GM12878 (cell line): ENCODE data around the gene NHS. TPM values are rescaled to one million over a fixed set of nuclear protein-coding genes. Genes with fewer than 3 reads are reported as not detected.

ENCODE experiments used
- ATAC-seq: fragments of 200-7000 bp; cut with Tn5 transposase; 3 replicates; pipeline ENCODE4 v1.9.1; 2020; ENCODE audit warnings: mild to moderate bottlenecking, moderate library complexity
- BruUV-seq: library from RNA; stranded (reverse); fragments of 400-500 nt; replicated peaks from 2 replicates; lab custom pipeline; 2021; lab: Mats Ljungman, UMichigan
- CTCF ChIA-PET: fragments of 300-600 bp; sonication (Branson Sonifier 250); formaldehyde crosslinking; extraction: SDS; loops from one replicate; lab custom pipeline; 2021; ENCODE audit warnings: inconsistent platforms; lab: Yijun Ruan, JAX
- POLR2A ChIA-PET: fragments of 350-600 bp; formaldehyde crosslinking; extraction: SDS; loops from one replicate; lab custom pipeline; 2021; ENCODE audit warnings: inconsistent platforms; lab: Charles Lee
- RAD21 ChIA-PET: fragments of 300-600 bp; sonication (Branson Sonifier 250); formaldehyde crosslinking; loops from one replicate; lab custom pipeline; 2023; ENCODE audit warnings: antibody characterized with exemption; ENCODE audit not compliant: unreplicated experiment; lab: Charles Lee
- SMC1A ChIA-PET: fragments of 300-600 bp; sonication (Branson Sonifier 250); formaldehyde crosslinking; loops from one replicate; lab custom pipeline; 2023; ENCODE audit not compliant: unreplicated experiment, uncharacterized antibody; lab: Charles Lee
- DNase-seq: peaks from one replicate; pipeline ENCODE4 v3.0.0-alpha.2; 2011; ENCODE audit warnings: low read depth, low spot score
- FAIRE-seq: peaks from 3 replicates; lab custom pipeline; 2011; peaks lifted over from hg19 to GRCh38; lab: Jason Lieb, UNC
- H2AFZ ChIP-seq: 2 replicates; pipeline ENCODE4 v1.6.0; 2011; ENCODE audit warnings: low read depth, low read length, control low read depth; ENCODE audit not compliant: control insufficient read depth
- H3K27ac ChIP-seq: 2 replicates; pipeline ENCODE4 v1.5.1; 2011; ENCODE audit warnings: control low read depth; ENCODE audit not compliant: control insufficient read depth, insufficient read depth
- H3K27me3 ChIP-seq, 2 experiments: replicated peaks in 1 of 2; 2 replicates each; pipeline versions ENCODE4 v1.6.0 to v1.6.1; 2011; ENCODE audit warnings: low read length in 1 of 2; ENCODE audit not compliant: control insufficient read depth in 2 of 2, insufficient read depth in 2 of 2
- H3K36me3 ChIP-seq, 2 experiments: 2 replicates each; pipeline ENCODE4 v1.5.1; 2011; ENCODE audit warnings: low read length in 1 of 2; ENCODE audit not compliant: control insufficient read depth in 2 of 2, insufficient read depth in 2 of 2
- H3K4me1 ChIP-seq: 2 replicates; pipeline ENCODE4 v1.6.1; 2011; ENCODE audit warnings: mild to moderate bottlenecking, low read length, moderate library complexity, mixed read lengths; ENCODE audit not compliant: control insufficient read depth, insufficient read depth
- H3K4me2 ChIP-seq: 2 replicates; pipeline ENCODE4 v1.6.0; 2011; ENCODE audit warnings: control low read depth; ENCODE audit not compliant: control insufficient read depth, insufficient read depth
- H3K4me3 ChIP-seq: fragments of 200-600 bp; sonication (generic); 2 replicates; pipeline ENCODE4 v1.5.1; 2016
- H3K79me2 ChIP-seq: 2 replicates; pipeline ENCODE4 v1.6.0; 2011; ENCODE audit warnings: low read length; ENCODE audit not compliant: control insufficient read depth, insufficient read depth
- H3K9ac ChIP-seq: 2 replicates; pipeline ENCODE4 v1.8.0; 2011; ENCODE audit warnings: low read length, control low read depth, mixed read lengths; ENCODE audit not compliant: control insufficient read depth, insufficient read depth
- H3K9me3 ChIP-seq: replicated peaks from 3 replicates; pipeline ENCODE4 v1.5.1; 2011; ENCODE audit warnings: mild to moderate bottlenecking, low read length; ENCODE audit not compliant: control insufficient read depth, insufficient read depth
- H4K20me1 ChIP-seq: 2 replicates; pipeline ENCODE4 v1.6.0; 2011; ENCODE audit not compliant: control insufficient read depth, insufficient read depth
- CBX5 ChIP-seq: sonication (generic); IDR thresholded peaks from 2 replicates; pipeline ENCODE4 v1.6.1; 2016; ENCODE audit warnings: low read depth, moderate library complexity, mild to moderate bottlenecking, inconsistent platforms
- DPF2 ChIP-seq: fragments of 450-650 bp; IDR thresholded peaks from 2 replicates; pipeline ENCODE4 v1.6.1; 2017; ENCODE audit warnings: mild to moderate bottlenecking
- E2F8 ChIP-seq: fragments of 450-650 bp; IDR thresholded peaks from 2 replicates; pipeline ENCODE4 v1.6.1; 2018; ENCODE audit warnings: mild to moderate bottlenecking, low read depth, moderate library complexity; ENCODE audit not compliant: partially characterized antibody
- EED ChIP-seq: sonication (generic); IDR thresholded peaks from 2 replicates; pipeline ENCODE4 v1.6.1; 2016; ENCODE audit warnings: antibody characterized with exemption, low read depth
- HCFC1 ChIP-seq: fragments of 150-350 bp; IDR thresholded peaks from 2 replicates; pipeline ENCODE4 v1.6.1; 2014; ENCODE audit warnings: low read length
- LARP7 ChIP-seq: fragments of 450-650 bp; IDR thresholded peaks from 2 replicates; pipeline ENCODE4 v1.6.1; 2017; ENCODE audit warnings: mild to moderate bottlenecking
- NBN ChIP-seq: fragments of 450-650 bp; IDR thresholded peaks from 2 replicates; pipeline ENCODE4 v1.6.1; 2016
- NKRF ChIP-seq: fragments of 450-650 bp; conservative IDR thresholded peaks from 2 replicates; pipeline ENCODE4 v1.6.1; 2017; ENCODE audit warnings: mild to moderate bottlenecking, moderate library complexity
- RELA ChIP-seq: fragments of 450-650 bp; IDR thresholded peaks from 2 replicates; pipeline ENCODE4 v1.8.0; 2014; ENCODE audit warnings: borderline replicate concordance; ENCODE audit not compliant: partially characterized antibody
- SPI1 ChIP-seq: IDR thresholded peaks from 2 replicates; pipeline ENCODE4 v1.6.1; 2011; ENCODE audit warnings: low read depth, mild to moderate bottlenecking, low read length, moderate library complexity, borderline replicate concordance; ENCODE audit not compliant: insufficient read depth
- TCF3 ChIP-seq: IDR thresholded peaks from 2 replicates; pipeline ENCODE4 v1.6.1; 2012; ENCODE audit warnings: low read depth, mild to moderate bottlenecking, low read length, borderline replicate concordance; ENCODE audit not compliant: insufficient read depth
- YBX1 ChIP-seq: fragments of 450-650 bp; IDR thresholded peaks from 2 replicates; pipeline ENCODE4 v1.6.1; 2016; ENCODE audit warnings: antibody characterized with exemption
- ZNF217 ChIP-seq: fragments of 450-650 bp; IDR thresholded peaks from 2 replicates; pipeline ENCODE4 v1.6.1; 2017; ENCODE audit warnings: antibody characterized with exemption, mild to moderate bottlenecking
- ZNF24 ChIP-seq: fragments of 450-650 bp; IDR thresholded peaks from 2 replicates; pipeline ENCODE4 v1.6.1; 2017; ENCODE audit warnings: antibody characterized with exemption, mild to moderate bottlenecking
- WGBS: methylation state at CpG from one replicate; pipeline ENCODE4 v1.1.6; 2016; ENCODE audit warnings: low lambda C conversion rate; ENCODE audit not compliant: insufficient replicate concordance, insufficient coverage; ENCODE audit errors: missing lambda C conversion rate; 5-methylcytosine and 5-hydroxymethylcytosine counted together
- in situ Hi-C: fragments of 300-500 bp; cut with MboI; formaldehyde crosslinking; loops from 9 replicates; pipeline ENCODE4 v1.14.3; 2018; ENCODE audit warnings: mixed read lengths
- intact Hi-C: fragments of 100-400 bp; cut with micrococcal nuclease; formaldehyde crosslinking; loops from one replicate; pipeline ENCODE4 v1.14.2; 2022; ENCODE audit not compliant: unreplicated experiment
- polyA plus RNA-seq, 11 experiments: library from polyadenylated mRNA; depleted of rRNA in 4 of 11; unstranded in 6 of 11; stranded (reverse) in 5 of 11; fragments of >200 nt; fragmentation: Nextera tagmentation in 4 of 11; fragmentation: Illumina TruSeq in 1 of 11; extraction: Ambion mirVana in 4 of 11; extraction: Trizol in 1 of 11; gene quantifications; 1 replicate in 1 of 11; 2 replicates in 10 of 11; pipeline versions ENCODE4 v1.2.1 to v1.2.3, GENCODE V29; 2011 to 2016; ENCODE audit warnings: inconsistent platforms in 2 of 11, missing spikeins in 2 of 11, low read depth in 1 of 11
- total RNA-seq, 4 experiments: library from RNA; depleted of rRNA in 3 of 4; stranded (reverse); fragments of >200 nt in 3 of 4; fragmentation: Illumina TruSeq in 1 of 4; extraction: Trizol in 1 of 4; gene quantifications; 2 replicates each; pipeline versions ENCODE4 v1.2.1 to v1.2.3, GENCODE V29; 2013 to 2021

NHS gene
- total and polyA plus RNA-seq, 10 of the 15 experiments (the other 5 are each of a cell fraction or from before 2014, with no cell fraction given): under 0.01 to 0.07 (median 0.03) TPM; not detected in 7

GRCh38 chrX:17669891-17670290, 294.9 kb downstream of the NHS start (continued):
- no peak for TF ChIP-seq HCFC1
- no peak for TF ChIP-seq DPF2
- TF ChIP-seq YBX1: no peak
- TF ChIP-seq RELA: no peak
- TF ChIP-seq NBN: no peak
- TF ChIP-seq E2F8: no peak
- TF ChIP-seq CBX5: no peak
- TF ChIP-seq ZNF24: no peak

- POLR2A ChIA-PET: no interaction called here
- in situ Hi-C loops: no loop called here
- WGBS: 0% methylated on average over 3 of the region's 3 CpGs
Observed at GRCh38 chrX:17670874-17671273, 295.9 kb downstream of the NHS start.

More at GRCh38 chrX:17670874-17671273, 295.9 kb downstream of the NHS start:
- TF ChIP-seq SPI1 (no peak), LARP7 (no peak), TCF3 (no peak), ZNF217 (no peak), EED (no peak), NKRF (no peak)
- FAIRE-seq (no peak), DNase-seq (no peak), ATAC-seq (no peak)
- Histone ChIP-seq H3K36me3 (no peaks in the 10 kb centered on the region), H4K20me1 (no peaks in the 10 kb centered on the region), H3K27ac (no peak overlapping the region), H3K79me2 (no peaks in the 10 kb centered on the region), H2AFZ (no peak overlapping the region), H3K27me3 (no peaks in the 10 kb centered on the region; a peak in 1 of 4 replicates), H3K4me1 (no peaks in the 10 kb centered on the region), H3K4me3 (no peak overlapping the region), H3K9ac (no peak overlapping the region), H3K9me3 (no peaks in the 10 kb centered on the region), H3K4me2 (no peak overlapping the region)
- RAD21 ChIA-PET: no interaction called here
- SMC1A ChIA-PET: no interaction called here
- BruUV-seq: no TSS peak
- CTCF ChIA-PET: no interaction called here
- intact Hi-C loops: no loop called here
